WTC11 (cell line): ENCODE data around the gene UTF1. TPM values are rescaled to one million over a fixed set of nuclear protein-coding genes. Genes with fewer than 3 reads are reported as not detected.

Source experiments
- ATAC-seq: fragments of 200-7000 bp; cut with Tn5 transposase; 2 replicates; pipeline ENCODE4 v1.10.0; 2021; ENCODE audit warnings: mild to moderate bottlenecking, moderate library complexity
- CTCF ChIA-PET: fragments of 300-600 bp; sonication (Branson Sonifier 250); formaldehyde crosslinking; loops from one replicate; lab custom pipeline; 2021; ENCODE audit warnings: antibody characterized with exemption; lab: Charles Lee
- POLR2A ChIA-PET: fragments of 350-600 bp; sonication (Branson Sonifier 250); formaldehyde crosslinking; loops from one replicate; lab custom pipeline; 2021; ENCODE audit warnings: antibody characterized with exemption; lab: Charles Lee
- DNase-seq: peaks from one replicate; pipeline ENCODE4 v3.0.0; 2021; ENCODE audit warnings: low spot score
- H3K27ac Mint-ChIP-seq: 2 replicates; pipeline ENCODE4 v1.8.0; 2021; ENCODE audit warnings: mixed read lengths
- H3K27me3 Mint-ChIP-seq: 2 replicates; pipeline ENCODE4 v1.8.0; 2021; ENCODE audit warnings: low read depth, mild to moderate bottlenecking, moderate library complexity, mixed read lengths
- H3K36me3 Mint-ChIP-seq: 2 replicates; pipeline ENCODE4 v1.8.0; 2021; ENCODE audit warnings: mixed read lengths
- H3K4me1 Mint-ChIP-seq: 2 replicates; pipeline ENCODE4 v1.8.0; 2022; ENCODE audit warnings: mixed read lengths
- H3K4me3 Mint-ChIP-seq: 2 replicates; pipeline ENCODE4 v1.8.0; 2021; ENCODE audit warnings: mild to moderate bottlenecking, moderate library complexity, mixed read lengths
- H3K9me3 Mint-ChIP-seq: 2 replicates; pipeline ENCODE4 v1.8.0; 2021; ENCODE audit warnings: mixed read lengths
- ATF2 ChIP-seq: sonication (generic); formaldehyde crosslinking; IDR thresholded peaks from 2 replicates; pipeline ENCODE4 v1.8.1; 2022; ENCODE audit warnings: low read depth, missing genetic modification reagents, borderline replicate concordance
- ATF6 ChIP-seq: sonication (generic); formaldehyde crosslinking; IDR thresholded peaks from 2 replicates; pipeline ENCODE4 v1.8.1; 2023; ENCODE audit warnings: mild to moderate bottlenecking, missing genetic modification reagents
- CDX4 ChIP-seq: fragments of 250-450 bp; sonication (Bioruptor Pico); IDR thresholded peaks from 2 replicates; pipeline ENCODE4 v1.9.0; 2021; ENCODE audit warnings: moderate library complexity, mild to moderate bottlenecking, inconsistent platforms, borderline replicate concordance
- CREB1 ChIP-seq: sonication (generic); formaldehyde crosslinking; IDR thresholded peaks from 2 replicates; pipeline ENCODE4 v1.8.0; 2023; ENCODE audit warnings: mild to moderate bottlenecking, missing genetic modification reagents
- CTCF ChIP-seq: fragments of 200-600 bp; IDR thresholded peaks from 2 replicates; pipeline ENCODE4 v1.8.0; 2022; ENCODE audit warnings: antibody characterized with exemption
- E2F1 ChIP-seq: sonication (generic); formaldehyde crosslinking; IDR thresholded peaks from 2 replicates; pipeline ENCODE4 v1.8.0; 2022; ENCODE audit warnings: mild to moderate bottlenecking, missing genetic modification reagents
- E2F5 ChIP-seq: sonication (generic); formaldehyde crosslinking; IDR thresholded peaks from 2 replicates; pipeline ENCODE4 v1.8.1; 2022; ENCODE audit warnings: mild to moderate bottlenecking, moderate library complexity, missing genetic modification reagents
- HMGA2 ChIP-seq: fragments of 250-450 bp; sonication (Bioruptor Pico); IDR thresholded peaks from 2 replicates; pipeline ENCODE4 v1.4.0; 2021; ENCODE audit warnings: mild to moderate bottlenecking, moderate library complexity
- MXD4 ChIP-seq: fragments of 250-450 bp; sonication (Bioruptor Pico); IDR thresholded peaks from 2 replicates; pipeline ENCODE4 v1.8.0; 2021; ENCODE audit warnings: mild to moderate bottlenecking, moderate library complexity, borderline replicate concordance
- NFATC4 ChIP-seq: fragments of 250-450 bp; sonication (Bioruptor Pico); IDR thresholded peaks from 2 replicates; pipeline ENCODE4 v1.9.0; 2021; ENCODE audit warnings: mild to moderate bottlenecking
- NFYB ChIP-seq: sonication (generic); formaldehyde crosslinking; conservative IDR thresholded peaks from 2 replicates; pipeline ENCODE4 v1.8.0; 2022; ENCODE audit warnings: low read depth, missing genetic modification reagents
- USF1 ChIP-seq: sonication (generic); formaldehyde crosslinking; IDR thresholded peaks from 2 replicates; pipeline ENCODE4 v1.8.0; 2022; ENCODE audit warnings: mild to moderate bottlenecking, missing genetic modification reagents
- ZBTB21 ChIP-seq: sonication (generic); formaldehyde crosslinking; IDR thresholded peaks from 2 replicates; pipeline ENCODE4 v1.8.1; 2023; ENCODE audit warnings: mild to moderate bottlenecking, missing genetic modification reagents, borderline replicate concordance
- ZNF138 ChIP-seq: sonication (generic); formaldehyde crosslinking; conservative IDR thresholded peaks from 2 replicates; pipeline ENCODE4 v1.8.1; 2022; ENCODE audit warnings: mild to moderate bottlenecking, moderate library complexity, missing genetic modification reagents
- ZNF281 ChIP-seq: sonication (generic); formaldehyde crosslinking; IDR thresholded peaks from 2 replicates; pipeline ENCODE4 v1.8.0; 2023; ENCODE audit warnings: mild to moderate bottlenecking, missing genetic modification reagents
- ZNF416 ChIP-seq: fragments of 250-450 bp; sonication (Bioruptor Pico); IDR thresholded peaks from 2 replicates; pipeline ENCODE4 v1.9.0; 2021; ENCODE audit warnings: mild to moderate bottlenecking, inconsistent platforms
- ZNF512 ChIP-seq: sonication (generic); formaldehyde crosslinking; IDR thresholded peaks from 2 replicates; pipeline ENCODE4 v1.8.1; 2022; ENCODE audit warnings: missing genetic modification reagents, borderline replicate concordance
- ZSCAN18 ChIP-seq: fragments of 250-450 bp; sonication (Bioruptor Pico); IDR thresholded peaks from 2 replicates; pipeline ENCODE4 v2.1.2; 2022; ENCODE audit warnings: mild to moderate bottlenecking, moderate library complexity
- total RNA-seq: library from RNA; stranded (reverse); gene quantifications from 3 replicates; pipeline ENCODE4 v1.2.3, GENCODE V29; 2021

UTF1 gene
- total RNA-seq, 1 experiment from 2014 or later, result 196 TPM

GRCh38 chr10:133207627-133208026 lies 22.4 kb upstream of the UTF1 start (continued):
- no peak for TF ChIP-seq ZNF512 (CRISPR knock-in tag)
- no peak for TF ChIP-seq CDX4 (CRISPR knock-in tag)

GRCh38 chr10:133208466-133208865 lies 21.6 kb upstream of the UTF1 start:
- H3K4me3 Mint-ChIP-seq, result no peak overlapping the region
- DNase-seq, result no peak
- no peak for TF ChIP-seq E2F5 (CRISPR knock-in tag)
- TF ChIP-seq, all 79 proteins: peak for 0
- no peaks in the 10 kb centered on the region for H3K9me3 Mint-ChIP-seq
- H3K27me3 Mint-ChIP-seq, result no peaks in the 10 kb centered on the region
- H3K27ac Mint-ChIP-seq, result no peak overlapping the region
- POLR2A ChIA-PET, result no interaction called here
- CTCF ChIA-PET, result no interaction called here
- no peak for ATAC-seq
- H3K4me1 Mint-ChIP-seq, result no peaks in the 10 kb centered on the region
- H3K36me3 Mint-ChIP-seq, result peaks cover 5% of the 10 kb centered on the region

GRCh38 chr10:133209117-133209516 lies 20.9 kb upstream of the UTF1 start:
- H3K27me3 Mint-ChIP-seq, result no peaks in the 10 kb centered on the region
- ATAC-seq (no peak), DNase-seq (no peak)
- H3K36me3 Mint-ChIP-seq, result peaks cover 5% of the 10 kb centered on the region
- ChIA-PET CTCF (no interaction called here), POLR2A (no interaction called here)
- H3K4me3 Mint-ChIP-seq, result no peak overlapping the region
- H3K9me3 Mint-ChIP-seq, result no peaks in the 10 kb centered on the region
- H3K27ac Mint-ChIP-seq, result no peak overlapping the region
- H3K4me1 Mint-ChIP-seq, result no peaks in the 10 kb centered on the region
- no peak for TF ChIP-seq CREB1 (CRISPR knock-in tag)
- no peak for TF ChIP-seq NFYB
- no peak for TF ChIP-seq ZSCAN18 (CRISPR knock-in tag)
- TF ChIP-seq ZNF416 (CRISPR knock-in tag), result no peak
- no peak for TF ChIP-seq E2F1
- no peak for TF ChIP-seq NFATC4
- no peak for TF ChIP-seq ATF2 (CRISPR knock-in tag)
- TF ChIP-seq ZNF281 (CRISPR knock-in tag), result no peak
- no peak for TF ChIP-seq USF1 (CRISPR knock-in tag)
- TF ChIP-seq ATF6 (CRISPR knock-in tag), result no peak
- TF ChIP-seq MXD4 (CRISPR knock-in tag), result no peak
- no peak for TF ChIP-seq CTCF
- TF ChIP-seq HMGA2 (CRISPR knock-in tag), result no peak
- TF ChIP-seq ZNF138 (CRISPR knock-in tag), result no peak
- no peak for TF ChIP-seq ZBTB21 (CRISPR knock-in tag)
